HCT116 (cell line): Measurements from ENCODE around the gene ZSWIM7. TPM values are rescaled to one million over a fixed set of nuclear protein-coding genes. Genes with fewer than 3 reads are reported as not detected.

Experiments used
- ATAC-seq: fragments of 200-7000 bp; cut with Tn5 transposase; 2 replicates; pipeline ENCODE4 v1.9.1; 2020; ENCODE audit warnings: mild to moderate bottlenecking, moderate library complexity
- BruUV-seq: library from RNA; stranded (reverse); fragments of 400-500 nt; replicated peaks from 2 replicates; lab custom pipeline; 2021; lab: Mats Ljungman, UMichigan
- CTCF ChIA-PET: fragments of 300-600 bp; sonication (Branson Sonifier 250); formaldehyde crosslinking; loops from one replicate; lab custom pipeline; 2021; ENCODE audit warnings: antibody characterized with exemption; lab: Charles Lee
- POLR2A ChIA-PET: fragments of 300-600, 350-600 bp; sonication (Branson Sonifier 250); formaldehyde crosslinking; loops from one replicate; lab custom pipeline; 2021; ENCODE audit warnings: antibody characterized with exemption; lab: Charles Lee
- RAD21 ChIA-PET, 2 experiments: fragments of 300-600 bp; sonication (Branson Sonifier 250); formaldehyde crosslinking; loops; one replicate each; lab custom pipeline; 2023; ENCODE audit warnings: low total read pairs in 2 of 2; ENCODE audit not compliant: uncharacterized antibody in 2 of 2, unreplicated experiment in 2 of 2, low non-redundant PET in 1 of 2; lab: Charles Lee
- DNase-seq: peaks from one replicate; pipeline ENCODE4 v3.0.0-alpha.2; 2010; ENCODE audit warnings: low read depth, low spot score
- H2AFZ ChIP-seq: fragments of 200-600 bp; shearing (Covaris generic), sonication (generic); 2 replicates; pipeline ENCODE4 v1.6.1; 2017; ENCODE audit warnings: low read depth, mixed run types, mixed read lengths, antibody characterized with exemption, low read length; ENCODE audit not compliant: poor library complexity, severe bottlenecking
- H3K27ac ChIP-seq: 2 replicates; pipeline ENCODE4 v1.5.1; 2012; ENCODE audit warnings: low read depth, low read length
- H3K27me3 ChIP-seq: fragments of 200-600 bp; sonication (generic); 2 replicates; pipeline ENCODE4 v1.6.1; 2016; ENCODE audit warnings: mixed run types, low read length, mixed read lengths; ENCODE audit not compliant: insufficient read depth
- H3K36me3 ChIP-seq, 2 experiments: fragments of 200-500 bp in 1 of 2; fragments of 200-600 bp in 1 of 2; sonication (Bioruptor generic) in 1 of 2; sonication (generic) in 1 of 2; 2 replicates each; pipeline versions ENCODE4 v1.5.1 to v1.6.1; 2014 to 2016; ENCODE audit warnings: low read length in 2 of 2, inconsistent platforms in 1 of 2, mixed read lengths in 1 of 2, mixed run types in 1 of 2; ENCODE audit not compliant: insufficient read depth in 2 of 2, control insufficient read depth in 1 of 2
- H3K4me1 ChIP-seq, 2 experiments: fragments of 200-600 bp in 1 of 2; sonication (generic) in 1 of 2; 2 replicates each; pipeline versions ENCODE4 v1.5.1 to v1.6.1; 2012 to 2017; ENCODE audit warnings: low read length in 2 of 2, inconsistent platforms in 1 of 2, mild to moderate bottlenecking in 1 of 2, mixed read lengths in 1 of 2, mixed run types in 1 of 2, moderate library complexity in 1 of 2; ENCODE audit not compliant: insufficient read depth in 2 of 2, control insufficient read depth in 1 of 2
- H3K4me2 ChIP-seq: fragments of 200-600 bp; sonication (generic); 2 replicates; pipeline ENCODE4 v1.6.1; 2017; ENCODE audit warnings: mixed run types, low read length, mixed read lengths
- H3K4me3 ChIP-seq, 2 experiments: fragments of 200-600 bp in 1 of 2; sonication (generic) in 1 of 2; replicated peaks in 1 of 2; 2 replicates each; pipeline ENCODE4 v1.5.1; 2011 to 2016; ENCODE audit warnings: low read length in 2 of 2, control low read depth in 1 of 2, low read depth in 1 of 2, mild to moderate bottlenecking in 1 of 2, mixed read lengths in 1 of 2, mixed run types in 1 of 2
- H3K79me2 ChIP-seq: fragments of 200-600 bp; sonication (generic); 2 replicates; pipeline ENCODE4 v1.6.1; 2017; ENCODE audit warnings: mild to moderate bottlenecking, mixed run types, low read length, moderate library complexity, mixed read lengths; ENCODE audit not compliant: insufficient read depth
- H3K9ac ChIP-seq: fragments of 200-600 bp; sonication (generic); 2 replicates; pipeline ENCODE4 v1.6.1; 2016; ENCODE audit warnings: low read length, mixed read lengths
- H3K9me2 ChIP-seq: fragments of 200-600 bp; sonication (generic), shearing (Covaris generic); 2 replicates; pipeline ENCODE4 v1.6.1; 2017; ENCODE audit warnings: mixed run types, mild to moderate bottlenecking, moderate library complexity; ENCODE audit not compliant: insufficient read depth
- H3K9me3 ChIP-seq, 2 experiments: fragments of 200-500 bp in 1 of 2; fragments of 200-600 bp in 1 of 2; sonication (Bioruptor generic) in 1 of 2; sonication (generic) in 1 of 2; 2 replicates each; pipeline ENCODE4 v1.6.1; 2014 to 2017; ENCODE audit warnings: low read length in 2 of 2, mixed read lengths in 2 of 2, inconsistent platforms in 1 of 2, low read depth in 1 of 2, mild to moderate bottlenecking in 1 of 2, mixed run types in 1 of 2, moderate library complexity in 1 of 2; ENCODE audit not compliant: control insufficient read depth in 1 of 2, insufficient read depth in 1 of 2
- H4K20me1 ChIP-seq: fragments of 200-600 bp; sonication (generic), shearing (Covaris generic); 2 replicates; pipeline ENCODE4 v1.6.1; 2017; ENCODE audit warnings: mixed run types, mild to moderate bottlenecking, moderate library complexity; ENCODE audit not compliant: insufficient read depth
- ZFX ChIP-seq: fragments of 450-650 bp; IDR thresholded peaks from 2 replicates; pipeline ENCODE4 v1.6.1; 2017
- intact Hi-C: fragments of 100-400 bp; cut with micrococcal nuclease; formaldehyde crosslinking; loops from 2 replicates; pipeline ENCODE4 v1.10.0; 2022
- total RNA-seq: library from RNA; stranded (reverse); gene quantifications from one replicate; pipeline ENCODE4 v1.2.1, GENCODE V29; 2021; ENCODE audit not compliant: unreplicated experiment
- TF ChIP-seq, protein P1 (sequence below), 3 experiments: fragments of 200-600 bp in 1 of 3; sonication (generic) in 1 of 3; IDR thresholded peaks in 2 of 3; conservative IDR thresholded peaks in 1 of 3; 2 replicates each; pipeline ENCODE4 v1.5.1; 2012 to 2017; ENCODE audit warnings: low read depth in 2 of 3, low read length in 2 of 3, antibody characterized with exemption in 1 of 3, borderline replicate concordance in 1 of 3, control low read depth in 1 of 3, mild to moderate bottlenecking in 1 of 3, mixed read lengths in 1 of 3, mixed run types in 1 of 3, moderate library complexity in 1 of 3; ENCODE audit not compliant: insufficient read depth in 1 of 3

Gene ZSWIM7
- total RNA-seq, 1 experiment from 2014 or later = 33.5 TPM

DNA sequence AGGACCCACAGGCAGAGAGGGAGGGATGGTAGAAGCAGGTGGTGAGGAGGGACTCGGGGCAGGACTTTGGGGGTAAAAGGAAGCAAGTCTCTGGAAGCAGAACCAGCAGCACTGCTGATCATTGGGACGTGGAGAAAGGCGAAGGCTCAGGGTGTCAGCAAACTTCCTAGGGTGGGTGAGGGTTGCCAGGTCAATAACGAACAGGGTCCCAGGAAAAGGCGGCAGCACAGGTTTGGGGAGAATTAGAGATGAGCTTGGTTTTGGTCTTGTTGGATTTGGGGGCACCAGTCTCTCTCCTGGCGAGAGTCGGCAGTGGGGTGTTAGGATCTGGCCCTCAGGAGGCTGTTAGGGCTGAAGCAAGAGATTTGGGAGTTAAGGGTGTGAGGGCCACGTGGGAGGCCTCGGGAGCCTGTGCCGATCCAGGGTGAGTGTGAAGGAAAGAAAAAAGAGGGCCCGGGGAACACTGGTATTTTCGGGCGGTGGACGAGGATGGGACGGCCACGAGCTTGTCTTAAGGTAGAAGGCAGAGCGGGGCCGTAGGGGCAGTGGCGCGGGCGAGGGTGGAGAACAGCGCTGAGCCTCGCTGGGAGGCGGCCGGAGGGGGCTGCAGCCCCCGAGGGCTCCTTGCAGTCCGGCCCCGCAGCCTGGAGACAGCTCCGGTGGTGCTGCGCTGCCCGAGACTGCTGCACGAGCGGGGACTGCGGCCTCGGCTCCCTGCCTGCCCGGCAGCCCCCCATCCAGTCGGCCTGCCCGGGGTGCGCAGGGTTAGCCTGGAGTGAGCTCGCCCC lies 55.3 kb downstream of the ZSWIM7 start:
- Histone ChIP-seq H3K27ac (peak overlapping the region; percentile 92), H3K9me2 (no peaks in the 10 kb centered on the region), H3K9ac (peak overlapping the region; percentile 91), H3K4me2 (peak overlapping the region; percentile 99), H4K20me1 (no peaks in the 10 kb centered on the region), H3K4me3 (peak overlapping the region; percentile 56 to 86), H2AFZ (no peak overlapping the region), H3K79me2 (peaks cover 41% of the 10 kb centered on the region), H3K4me1 (peaks cover 17 to 50% of the 10 kb centered on the region in 2 experiments), H3K27me3 (no peaks in the 10 kb centered on the region), H3K9me3 (no peaks in the 10 kb centered on the region), H3K36me3 (no peaks in the 10 kb centered on the region; a peak in 1 of 4 replicates)
- CTCF ChIA-PET = interaction anchor here (0.7 to 2.4 kb wide), 5 partner anchors 8 to 55 kb away, joined by 3 to 13 read pairs (median 4); partner anchors contain the start of genes TTC19 and ZSWIM7
- DNase-seq = no peak
- TF ChIP-seq ZFX = no peak
- TF ChIP-seq, protein P1, sequence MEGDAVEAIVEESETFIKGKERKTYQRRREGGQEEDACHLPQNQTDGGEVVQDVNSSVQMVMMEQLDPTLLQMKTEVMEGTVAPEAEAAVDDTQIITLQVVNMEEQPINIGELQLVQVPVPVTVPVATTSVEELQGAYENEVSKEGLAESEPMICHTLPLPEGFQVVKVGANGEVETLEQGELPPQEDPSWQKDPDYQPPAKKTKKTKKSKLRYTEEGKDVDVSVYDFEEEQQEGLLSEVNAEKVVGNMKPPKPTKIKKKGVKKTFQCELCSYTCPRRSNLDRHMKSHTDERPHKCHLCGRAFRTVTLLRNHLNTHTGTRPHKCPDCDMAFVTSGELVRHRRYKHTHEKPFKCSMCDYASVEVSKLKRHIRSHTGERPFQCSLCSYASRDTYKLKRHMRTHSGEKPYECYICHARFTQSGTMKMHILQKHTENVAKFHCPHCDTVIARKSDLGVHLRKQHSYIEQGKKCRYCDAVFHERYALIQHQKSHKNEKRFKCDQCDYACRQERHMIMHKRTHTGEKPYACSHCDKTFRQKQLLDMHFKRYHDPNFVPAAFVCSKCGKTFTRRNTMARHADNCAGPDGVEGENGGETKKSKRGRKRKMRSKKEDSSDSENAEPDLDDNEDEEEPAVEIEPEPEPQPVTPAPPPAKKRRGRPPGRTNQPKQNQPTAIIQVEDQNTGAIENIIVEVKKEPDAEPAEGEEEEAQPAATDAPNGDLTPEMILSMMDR (IDR thresholded peaks at IDR 0.05 in 2 of 3, conservative IDR thresholded peaks at IDR 0.05 in 1 of 3; ENCODE audit: borderline replicate concordance in 1 of 3, insufficient read depth in 1 of 3, low read depth in 2 of 3, low read length in 2 of 3) = peak in 1 of 3 experiments; percentile 35; a peak in 1 of 6 replicates
- POLR2A ChIA-PET = interaction anchor here (1.0 to 3.9 kb wide), 6 partner anchors 9 to 55 kb away, joined by 4 to 20 read pairs (median 7); partner anchors contain the start of genes TTC19 and ZSWIM7
- RAD21 ChIA-PET = interaction anchor here in 1 of 2 experiments (0.9 to 1.1 kb wide), 2 partner anchors 54 to 116 kb away, joined by 3 to 6 read pairs; no protein-coding TSS in a partner anchor
- intact Hi-C loops = loop anchor here (2.0 kb wide), 1 partner anchor 55 kb away; the partner anchor contains the start of genes TTC19 and ZSWIM7
- no peak for ATAC-seq
- no TSS peak for BruUV-seq

DNA sequence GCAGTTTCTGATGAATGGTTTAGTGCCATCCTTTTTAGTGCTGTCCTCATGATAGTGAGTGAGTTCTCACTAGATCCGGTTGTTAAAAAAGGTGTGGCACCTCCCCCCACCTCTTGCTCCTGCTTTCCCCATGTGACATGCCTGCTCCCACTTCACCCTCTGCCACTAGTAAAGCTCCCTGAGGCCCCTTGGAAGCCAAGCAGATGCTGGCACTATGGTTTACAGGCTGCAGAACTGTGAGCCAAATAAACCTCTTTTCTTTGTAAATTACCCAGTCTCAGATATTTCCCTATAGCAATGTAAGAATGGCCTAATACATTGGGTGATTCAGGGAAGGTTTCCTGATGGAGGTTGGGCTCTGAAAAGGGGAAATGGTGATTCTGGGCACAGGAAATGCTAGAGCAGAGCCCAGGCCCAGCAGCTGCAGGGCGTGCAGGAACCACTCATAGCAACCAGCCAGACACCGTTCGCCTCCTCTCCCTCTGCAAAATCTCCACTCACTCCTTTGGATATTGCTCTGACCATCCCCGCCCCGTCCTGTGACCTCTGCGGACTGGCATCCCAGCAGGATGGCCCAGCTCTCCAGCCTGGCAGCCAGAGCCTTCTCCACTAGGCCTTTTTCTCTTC lies 57.2 kb downstream of the ZSWIM7 start:
- no peaks in the 10 kb centered on the region for H3K9me2 ChIP-seq
- RAD21 ChIA-PET = no interaction called here
- BruUV-seq = no TSS peak
- peak overlapping the region; percentile 39 for H3K4me2 ChIP-seq
- no peaks in the 10 kb centered on the region for H3K9me3 ChIP-seq
- no peak overlapping the region; a peak in 1 of 4 replicates for H3K4me3 ChIP-seq
- H3K4me1 ChIP-seq = peaks cover 7 to 36% of the 10 kb centered on the region in 2 experiments
- H4K20me1 ChIP-seq = no peaks in the 10 kb centered on the region
- H3K9ac ChIP-seq = no peak overlapping the region
- POLR2A ChIA-PET = interaction anchor here (2.1 kb wide), 1 partner anchor 17 kb away, joined by 6 read pairs; no protein-coding TSS in a partner anchor
- ATAC-seq (no peak), DNase-seq (no peak)
- CTCF ChIA-PET = no interaction called here
- H3K79me2 ChIP-seq = peaks cover 22% of the 10 kb centered on the region
- no peaks in the 10 kb centered on the region for H3K27me3 ChIP-seq
- no peaks in the 10 kb centered on the region for H3K36me3 ChIP-seq
- intact Hi-C loops = no loop called here
- H3K27ac ChIP-seq = no peak overlapping the region
- H2AFZ ChIP-seq = peak overlapping the region; percentile 45
- 0 out of 2 replicates have a peak, but pooled peaks have one; percentile 17 for TF ChIP-seq ZFX
- TF ChIP-seq, protein P1 (IDR thresholded peaks at IDR 0.05 in 2 of 3, conservative IDR thresholded peaks at IDR 0.05 in 1 of 3; ENCODE audit: borderline replicate concordance in 1 of 3, insufficient read depth in 1 of 3, low read depth in 2 of 3, low read length in 2 of 3) = no peak
